Transverse colon (tissue), 4 donors: ENCODE measurements around the gene RPL34. TPM values are rescaled to one million over a fixed set of nuclear protein-coding genes. Genes with fewer than 3 reads are reported as not detected.

ENCODE experiments used
- DNase-seq: peaks from one replicate; pipeline ENCODE4 v3.0.0-alpha.2; 2019
- H3K27ac ChIP-seq, 4 donors: fragments of 200-600 bp; sonication (generic); 2 replicates each; pipeline ENCODE4 v1.5.1; 2016 to 2018; ENCODE audit warnings: inconsistent platforms in 4 of 4
- H3K27me3 ChIP-seq: fragments of 200-600 bp; sonication (generic); 2 replicates; pipeline ENCODE4 v1.5.1; 2017; ENCODE audit warnings: inconsistent platforms
- H3K36me3 ChIP-seq, 4 donors: fragments of 200-600 bp; sonication (generic); 2 replicates each; pipeline ENCODE4 v1.5.1; 2017 to 2019; ENCODE audit warnings: inconsistent platforms in 4 of 4
- H3K4me1 ChIP-seq, 4 donors: fragments of 200-600 bp; sonication (generic); 2 replicates each; pipeline ENCODE4 v1.5.1; 2017 to 2020; ENCODE audit warnings: inconsistent platforms in 4 of 4
- H3K4me3 ChIP-seq, 4 donors: fragments of 200-600 bp; sonication (generic); 1 replicate in 1 of 4; 2 replicates in 3 of 4; pipeline versions ENCODE4 v1.5.1 to v1.6.1; 2017 to 2019; ENCODE audit warnings: inconsistent platforms in 4 of 4
- H3K9me3 ChIP-seq, 2 donors: fragments of 200-600 bp; sonication (generic); 2 replicates each; pipeline ENCODE4 v1.5.1; 2017 to 2019; ENCODE audit warnings: inconsistent platforms in 2 of 2
- EP300 ChIP-seq: sonication (generic); formaldehyde crosslinking; IDR thresholded peaks from one replicate; pipeline ENCODE4 v1.6.1; 2017; ENCODE audit warnings: antibody characterized with exemption, low read depth
- POLR2A ChIP-seq: fragments of 450-650 bp; IDR thresholded peaks from one replicate; pipeline ENCODE4 v1.6.1; 2016; ENCODE audit warnings: antibody characterized with exemption, mild to moderate bottlenecking, moderate library complexity
- POLR2AphosphoS5 ChIP-seq, 3 donors: sonication (generic); formaldehyde crosslinking; IDR thresholded peaks; one replicate each; pipeline ENCODE4 v1.6.1; 2016; ENCODE audit warnings: antibody characterized with exemption in 3 of 3
- WGBS, 2 donors: methylation state at CpG; one replicate each; pipeline ENCODE4 v1.1.5; 2018; ENCODE audit warnings: low coverage in 1 of 2; 5-methylcytosine and 5-hydroxymethylcytosine counted together
- in situ Hi-C, 4 donors: fragments of 200-750 bp; cut with MboI; loops; one replicate each; pipeline versions ENCODE4 v1.15.0 to v1.15.1; 2017; ENCODE audit warnings: low sequenced_read_pairs in 3 of 4, low pct_ligation_motif_present in 1 of 4, low pct_unique_long_range_greater_than_20kb in 1 of 4
- intact Hi-C: fragments of 100-400 bp; cut with DNase I; formaldehyde crosslinking; loops from one replicate; pipeline ENCODE4 v1.15.1; 2023; ENCODE audit warnings: low total_unique reads
- total RNA-seq, 4 donors: library from RNA; depleted of rRNA; stranded (reverse); fragments of >200 nt; gene quantifications; one replicate each; pipeline ENCODE4 v1.1.0, GENCODE V29; 2016
- TF ChIP-seq, protein P1 (sequence below), 5 experiments: fragments of 200-600 bp in 3 of 5; fragments of 450-650 bp in 2 of 5; sonication (generic) in 3 of 5; IDR thresholded peaks; 1 replicate in 2 of 5; 2 replicates in 3 of 5; pipeline ENCODE4 v1.5.1; 2016 to 2017; ENCODE audit warnings: antibody characterized with exemption in 5 of 5, inconsistent platforms in 3 of 5, mild to moderate bottlenecking in 2 of 5, moderate library complexity in 1 of 5

Gene RPL34
- total RNA-seq, 4 donors from 2014 or later = 232 to 594 (median 443) TPM

GRCh38 chr4:108586778-108587177 is 33.6 kb upstream of the RPL34 start:
- WGBS, 2 donors = 85% methylated on average over 2 to 3 of the region's 3 CpGs
- no peak for TF ChIP-seq POLR2A
- TF ChIP-seq, protein P1, sequence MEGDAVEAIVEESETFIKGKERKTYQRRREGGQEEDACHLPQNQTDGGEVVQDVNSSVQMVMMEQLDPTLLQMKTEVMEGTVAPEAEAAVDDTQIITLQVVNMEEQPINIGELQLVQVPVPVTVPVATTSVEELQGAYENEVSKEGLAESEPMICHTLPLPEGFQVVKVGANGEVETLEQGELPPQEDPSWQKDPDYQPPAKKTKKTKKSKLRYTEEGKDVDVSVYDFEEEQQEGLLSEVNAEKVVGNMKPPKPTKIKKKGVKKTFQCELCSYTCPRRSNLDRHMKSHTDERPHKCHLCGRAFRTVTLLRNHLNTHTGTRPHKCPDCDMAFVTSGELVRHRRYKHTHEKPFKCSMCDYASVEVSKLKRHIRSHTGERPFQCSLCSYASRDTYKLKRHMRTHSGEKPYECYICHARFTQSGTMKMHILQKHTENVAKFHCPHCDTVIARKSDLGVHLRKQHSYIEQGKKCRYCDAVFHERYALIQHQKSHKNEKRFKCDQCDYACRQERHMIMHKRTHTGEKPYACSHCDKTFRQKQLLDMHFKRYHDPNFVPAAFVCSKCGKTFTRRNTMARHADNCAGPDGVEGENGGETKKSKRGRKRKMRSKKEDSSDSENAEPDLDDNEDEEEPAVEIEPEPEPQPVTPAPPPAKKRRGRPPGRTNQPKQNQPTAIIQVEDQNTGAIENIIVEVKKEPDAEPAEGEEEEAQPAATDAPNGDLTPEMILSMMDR (IDR thresholded peaks at IDR 0.05) = no peak
- TF ChIP-seq POLR2AphosphoS5 (IDR thresholded peaks at IDR 0.05) = no peak
- TF ChIP-seq EP300 = no peak

DNA sequence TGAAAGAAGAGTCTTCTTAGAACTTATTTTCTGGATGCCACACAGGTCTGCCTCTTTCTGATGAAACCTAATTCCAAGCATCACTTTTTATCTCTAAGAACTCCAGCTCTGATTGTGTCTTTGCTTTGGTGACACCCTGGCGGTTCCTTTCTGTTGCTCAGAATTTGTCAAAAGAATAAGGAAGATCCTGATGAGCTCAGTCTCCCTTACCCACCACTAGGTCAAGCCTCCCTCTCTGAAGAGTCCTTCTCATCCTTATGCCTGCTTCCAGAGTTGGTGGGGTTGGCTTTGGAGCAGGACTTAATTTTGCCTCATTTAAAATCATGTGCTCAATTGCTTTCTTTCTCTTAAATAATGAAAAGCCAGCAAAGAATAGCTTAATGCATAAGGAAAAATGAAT is 31.5 kb upstream of the RPL34 start:
- H3K4me3 ChIP-seq = no peak overlapping the region
- H3K27me3 ChIP-seq = no peaks in the 10 kb centered on the region
- TF ChIP-seq, protein P1 (IDR thresholded peaks at IDR 0.05) = no peak
- TF ChIP-seq POLR2AphosphoS5 (IDR thresholded peaks at IDR 0.05) (no peak), EP300 (no peak), POLR2A (no peak)
- in situ Hi-C loops (no loop called here), intact Hi-C loops (no loop called here)
- DNase-seq = no peak
- H3K4me1 ChIP-seq = no peaks in the 10 kb centered on the region
- no peaks in the 10 kb centered on the region for H3K36me3 ChIP-seq
- H3K27ac ChIP-seq = no peak overlapping the region
- WGBS, 2 donors = 94 to 100% methylated on average over 1 of the region's 1 CpG
- H3K9me3 ChIP-seq = no peaks in the 10 kb centered on the region

More at GRCh38 chr4:108586778-108587177, 33.6 kb upstream of the RPL34 start:
- no peaks in the 10 kb centered on the region for H3K36me3 ChIP-seq
- no peaks in the 10 kb centered on the region for H3K27me3 ChIP-seq
- no peak overlapping the region for H3K4me3 ChIP-seq
- in situ Hi-C loops = no loop called here
- no peaks in the 10 kb centered on the region for H3K4me1 ChIP-seq
- intact Hi-C loops = no loop called here
- no peak for DNase-seq
- H3K27ac ChIP-seq = no peak overlapping the region
- H3K9me3 ChIP-seq = no peaks in the 10 kb centered on the region

- Histone ChIP-seq H3K4me3 (no peak overlapping the region), H3K9me3 (no peaks in the 10 kb centered on the region), H3K36me3 (no peaks in the 10 kb centered on the region), H3K27me3 (no peaks in the 10 kb centered on the region), H3K27ac (no peak overlapping the region), H3K4me1 (no peaks in the 10 kb centered on the region)
- DNase-seq = no peak
- no peak for TF ChIP-seq POLR2A
- TF ChIP-seq POLR2AphosphoS5 (IDR thresholded peaks at IDR 0.05) = no peak
- TF ChIP-seq, protein P1 (IDR thresholded peaks at IDR 0.05) = no peak
- no peak for TF ChIP-seq EP300
- in situ Hi-C loops = no loop called here
- intact Hi-C loops = no loop called here
- 42 to 58% methylated on average over 2 of the region's 2 CpGs for WGBS, 2 donors
Observed at GRCh38 chr4:108589961-108590360, 30.4 kb upstream of the RPL34 start.

GRCh38 chr4:108590776-108591175 is 29.6 kb upstream of the RPL34 start:
- Histone ChIP-seq H3K4me1 (no peaks in the 10 kb centered on the region), H3K36me3 (no peaks in the 10 kb centered on the region), H3K9me3 (no peaks in the 10 kb centered on the region), H3K4me3 (no peak overlapping the region), H3K27me3 (no peaks in the 10 kb centered on the region), H3K27ac (no peak overlapping the region)
- intact Hi-C loops (no loop called here), in situ Hi-C loops (no loop called here)
- 90 to 91% methylated on average over 1 of the region's 1 CpG for WGBS, 2 donors
- DNase-seq = no peak
- TF ChIP-seq EP300 = no peak
- TF ChIP-seq POLR2AphosphoS5 (IDR thresholded peaks at IDR 0.05) = no peak
- TF ChIP-seq POLR2A = no peak
- TF ChIP-seq, protein P1 (IDR thresholded peaks at IDR 0.05) = no peak
